Measurements from ENCODE around the gene CD6.

- TF ChIP-seq REST (IDR thresholded peaks at IDR 0.05; ENCODE audit: insufficient read depth in 1 of 2, low read depth in 2 of 2, low read length in 2 of 2) (no peak), POLR2AphosphoS5 (IDR thresholded peaks at IDR 0.05; ENCODE audit: low read depth, low read length) (no peak)
These were observed 23.8 kb upstream of the CD6 start for GRCh38 chr11:60947700-60948099.

All from PFSK-1 (cell line).